Testis (tissue), 3 donors: Measurements from ENCODE around the gene SETDB2. TPM values are rescaled to one million over a fixed set of nuclear protein-coding genes. Genes with fewer than 3 reads are reported as not detected.
A peak's percentile ranks its signal among the peaks of the same experiment; 100 is the strongest.

Source experiments
- DNase-seq: peaks from one replicate; pipeline ENCODE4 v3.0.0-alpha.2; 2019
- H3K27ac ChIP-seq, 2 donors: fragments of 200-600 bp; sonication (generic); one replicate each; pipeline ENCODE4 v1.5.1; 2019
- H3K27me3 ChIP-seq: fragments of 200-600 bp; sonication (generic); one replicate; pipeline ENCODE4 v1.5.1; 2019
- H3K36me3 ChIP-seq: fragments of 200-600 bp; sonication (generic); one replicate; pipeline ENCODE4 v1.5.1; 2017; ENCODE audit warnings: low read depth; ENCODE audit errors: missing control alignments
- H3K4me1 ChIP-seq: fragments of 200-600 bp; sonication (generic); one replicate; pipeline ENCODE4 v1.5.1; 2019
- H3K4me3 ChIP-seq, 2 donors: fragments of 200-600 bp; sonication (generic); one replicate each; pipeline ENCODE4 v1.5.1; 2017 to 2019
- H3K9me3 ChIP-seq: fragments of 200-600 bp; sonication (generic); one replicate; pipeline ENCODE4 v1.5.1; 2017
- POLR2A ChIP-seq: fragments of 450-650 bp; IDR thresholded peaks from one replicate; pipeline ENCODE4 v1.6.1; 2017; ENCODE audit warnings: antibody characterized with exemption, mild to moderate bottlenecking, moderate library complexity
- WGBS, 2 donors: methylation state at CpG; one replicate each; pipeline ENCODE4 v1.1.5; 2018; 5-methylcytosine and 5-hydroxymethylcytosine counted together
- intact Hi-C: fragments of 100-400 bp; cut with DNase I; formaldehyde crosslinking; loops from one replicate; pipeline ENCODE4 v1.15.1; 2023; ENCODE audit warnings: low total_unique reads
- polyA plus RNA-seq: library from polyadenylated mRNA; stranded (reverse); fragments of 350-450 nt; fragmentation: Illumina TruSeq; extraction: RNeasy Lipid Tissue Mini Kit (QIAGEN cat#74804); gene quantifications from one replicate; pipeline ENCODE4 v1.2.3, GENCODE V29; 2014; ENCODE audit warnings: low read depth, low replicate concordance; ENCODE audit not compliant: insufficient read depth
- total RNA-seq, 2 donors: library from RNA; depleted of rRNA; stranded (reverse); fragments of >200 nt; gene quantifications; one replicate each; pipeline ENCODE4 v1.2.3, GENCODE V29; 2016
- TF ChIP-seq, protein P1 (sequence below), 3 experiments: fragments of 450-650 bp in 2 of 3; fragments of 200-600 bp in 1 of 3; sonication (generic) in 1 of 3; IDR thresholded peaks; one replicate each; pipeline ENCODE4 v1.5.1; 2016 to 2019; ENCODE audit warnings: antibody characterized with exemption in 3 of 3, mild to moderate bottlenecking in 2 of 3, moderate library complexity in 1 of 3

SETDB2 gene
- total and polyA plus RNA-seq, 3 donors from 2014 or later, result 19.0 to 33.7 (median 29.3) TPM

DNA sequence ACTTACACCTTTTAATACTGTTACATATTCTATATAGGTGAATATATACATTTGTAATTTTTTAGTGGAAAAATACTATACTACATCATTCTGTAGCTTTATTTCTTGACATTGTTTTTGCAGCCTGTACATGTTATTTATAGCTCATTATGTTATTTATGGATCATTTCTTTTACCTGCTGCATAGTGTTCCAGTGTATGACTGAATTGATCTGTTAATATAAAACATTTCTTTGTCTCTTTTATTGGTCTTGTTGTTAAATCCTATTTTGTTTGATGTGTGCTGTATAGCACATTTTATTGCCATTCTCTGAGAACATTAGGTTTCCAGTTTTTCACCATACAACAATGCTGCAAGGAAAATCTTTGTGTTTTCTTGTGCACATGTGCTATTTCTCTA lies 2.4 kb downstream of the SETDB2 start:
- no peaks in the 10 kb centered on the region for H3K9me3 ChIP-seq
- H3K36me3 ChIP-seq, result no peaks in the 10 kb centered on the region
- no peak for DNase-seq
- H3K4me1 ChIP-seq, result peaks cover 12% of the 10 kb centered on the region
- no peaks in the 10 kb centered on the region for H3K27me3 ChIP-seq
- H3K4me3 ChIP-seq, result peak overlapping the region in 1 of 2 donors; percentile 91
- intact Hi-C loops, result no loop called here
- peak overlapping the region; percentile 97 to 98 for H3K27ac ChIP-seq
- TF ChIP-seq, protein P1, sequence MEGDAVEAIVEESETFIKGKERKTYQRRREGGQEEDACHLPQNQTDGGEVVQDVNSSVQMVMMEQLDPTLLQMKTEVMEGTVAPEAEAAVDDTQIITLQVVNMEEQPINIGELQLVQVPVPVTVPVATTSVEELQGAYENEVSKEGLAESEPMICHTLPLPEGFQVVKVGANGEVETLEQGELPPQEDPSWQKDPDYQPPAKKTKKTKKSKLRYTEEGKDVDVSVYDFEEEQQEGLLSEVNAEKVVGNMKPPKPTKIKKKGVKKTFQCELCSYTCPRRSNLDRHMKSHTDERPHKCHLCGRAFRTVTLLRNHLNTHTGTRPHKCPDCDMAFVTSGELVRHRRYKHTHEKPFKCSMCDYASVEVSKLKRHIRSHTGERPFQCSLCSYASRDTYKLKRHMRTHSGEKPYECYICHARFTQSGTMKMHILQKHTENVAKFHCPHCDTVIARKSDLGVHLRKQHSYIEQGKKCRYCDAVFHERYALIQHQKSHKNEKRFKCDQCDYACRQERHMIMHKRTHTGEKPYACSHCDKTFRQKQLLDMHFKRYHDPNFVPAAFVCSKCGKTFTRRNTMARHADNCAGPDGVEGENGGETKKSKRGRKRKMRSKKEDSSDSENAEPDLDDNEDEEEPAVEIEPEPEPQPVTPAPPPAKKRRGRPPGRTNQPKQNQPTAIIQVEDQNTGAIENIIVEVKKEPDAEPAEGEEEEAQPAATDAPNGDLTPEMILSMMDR (IDR thresholded peaks at IDR 0.05), result no peak
- no peak for TF ChIP-seq POLR2A

DNA sequence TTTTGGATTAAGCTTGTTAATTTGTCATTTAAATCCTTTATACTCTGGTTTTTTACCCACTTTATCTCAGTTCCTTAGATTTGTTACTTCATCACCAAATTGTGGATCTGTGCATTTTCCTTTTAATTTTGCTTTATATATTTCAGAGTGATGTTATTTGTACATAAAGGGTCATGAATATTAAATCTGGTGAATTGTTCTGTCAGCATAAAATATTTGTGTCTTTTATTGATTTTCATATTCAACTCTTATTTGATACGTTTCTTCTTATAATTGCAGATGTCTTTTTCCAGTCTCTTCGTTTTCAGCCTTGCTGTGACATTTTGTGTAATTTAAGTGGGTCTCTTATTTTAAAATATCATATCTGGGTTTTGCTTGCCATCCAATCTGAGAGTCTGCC lies 4.7 kb downstream of the SETDB2 start:
- Histone ChIP-seq H3K27ac (peak overlapping the region in 1 of 2 donors; percentile 97), H3K4me1 (peaks cover 12% of the 10 kb centered on the region)
- intact Hi-C loops, result no loop called here

DNA sequence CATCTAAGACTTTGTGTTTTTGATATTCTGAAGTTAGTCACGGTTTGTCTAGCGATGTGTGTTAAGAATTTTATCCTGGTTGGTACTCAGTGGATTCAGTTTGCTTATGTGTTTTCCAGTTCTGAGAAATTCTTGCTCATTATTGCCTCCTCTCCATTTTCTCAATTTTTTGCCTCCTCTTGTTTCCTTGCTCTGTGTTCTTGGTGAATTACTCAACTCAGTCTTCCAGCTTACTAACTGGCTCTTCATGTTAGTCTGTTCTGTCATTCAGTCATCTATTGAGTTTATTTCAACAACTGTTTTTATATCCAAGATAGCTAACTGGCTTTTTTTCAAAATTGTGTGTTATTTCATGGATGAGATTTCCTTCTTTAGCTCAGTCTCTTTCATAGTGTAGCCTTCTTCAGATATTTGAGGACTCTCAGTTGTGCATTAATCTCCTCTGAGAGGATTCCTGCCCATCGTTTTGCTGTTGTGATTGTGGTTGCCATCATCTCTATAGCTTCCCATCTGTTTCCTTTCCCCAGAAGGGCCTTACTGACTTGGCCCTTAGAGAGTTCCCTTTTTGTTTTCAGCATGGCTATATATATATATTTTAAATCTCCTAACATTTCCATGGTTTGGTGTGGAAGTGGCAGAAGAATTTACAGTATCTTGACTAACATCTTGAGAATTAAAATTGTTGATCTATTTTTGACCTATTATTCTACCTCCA lies 6.2 kb downstream of the SETDB2 start:
- TF ChIP-seq POLR2A, result no peak
- no peaks in the 10 kb centered on the region for H3K9me3 ChIP-seq
- H3K27me3 ChIP-seq, result no peaks in the 10 kb centered on the region
- H3K27ac ChIP-seq, result no peak overlapping the region
- intact Hi-C loops, result no loop called here
- peaks cover 12% of the 10 kb centered on the region for H3K4me1 ChIP-seq
- no peak overlapping the region for H3K4me3 ChIP-seq
- 87 to 88% methylated on average over 3 of the region's 3 CpGs for WGBS, 2 donors
- H3K36me3 ChIP-seq, result no peaks in the 10 kb centered on the region
- no peak for DNase-seq

More for the DNA sequence above, 4.7 kb downstream of the SETDB2 start:
- 79 to 85% methylated on average over 2 of the region's 2 CpGs for WGBS, 2 donors
- DNase-seq, result no peak
- Histone ChIP-seq H3K4me3 (no peak overlapping the region), H3K36me3 (no peaks in the 10 kb centered on the region), H3K27me3 (no peaks in the 10 kb centered on the region), H3K9me3 (no peaks in the 10 kb centered on the region)
- TF ChIP-seq, protein P1 (IDR thresholded peaks at IDR 0.05), result no peak
- TF ChIP-seq POLR2A, result no peak

DNA sequence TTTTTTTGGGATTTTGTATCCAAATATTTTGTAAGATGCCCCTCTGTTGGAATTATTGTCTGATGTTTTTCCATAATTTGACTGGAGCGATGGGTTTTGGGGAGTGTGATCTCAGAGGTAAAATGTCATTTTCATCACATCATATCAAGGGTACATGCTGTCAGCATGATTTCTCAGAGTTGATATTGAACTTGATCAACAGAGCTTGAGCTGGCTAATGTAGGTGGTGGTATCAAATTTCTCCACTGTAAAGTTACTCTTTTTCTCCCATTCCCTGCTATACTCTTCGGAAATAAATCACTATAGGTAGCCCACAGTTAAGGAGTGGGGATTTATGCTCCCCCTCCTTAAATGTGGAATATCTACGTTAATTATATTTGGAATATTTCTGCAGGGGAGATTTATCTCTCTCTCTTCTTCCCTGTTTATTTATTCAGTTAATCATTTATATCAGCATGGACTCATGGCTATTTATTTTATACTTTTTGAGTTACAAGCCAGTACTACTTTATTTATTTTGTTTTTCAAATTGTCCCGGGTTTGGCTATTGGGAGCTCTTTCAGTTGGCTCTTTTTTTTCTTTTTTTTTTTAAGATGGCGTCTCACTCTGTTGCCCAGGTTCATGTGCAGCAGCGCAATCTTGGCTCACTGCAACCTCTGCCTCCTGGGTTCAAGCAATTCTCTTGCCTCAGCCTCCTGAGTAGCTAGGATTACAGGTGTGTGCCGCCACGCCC lies 8.8 kb downstream of the SETDB2 start:
- peaks cover 7% of the 10 kb centered on the region for H3K4me1 ChIP-seq
- H3K4me3 ChIP-seq, result no peak overlapping the region
- TF ChIP-seq, protein P1 (IDR thresholded peaks at IDR 0.05), result no peak
- no peak for TF ChIP-seq POLR2A
- 91 to 95% methylated on average over 8 of the region's 8 CpGs for WGBS, 2 donors
- intact Hi-C loops, result no loop called here
- no peaks in the 10 kb centered on the region for H3K36me3 ChIP-seq
- H3K9me3 ChIP-seq, result no peaks in the 10 kb centered on the region
- H3K27ac ChIP-seq, result no peak overlapping the region
- H3K27me3 ChIP-seq, result no peaks in the 10 kb centered on the region
- DNase-seq, result no peak

DNA sequence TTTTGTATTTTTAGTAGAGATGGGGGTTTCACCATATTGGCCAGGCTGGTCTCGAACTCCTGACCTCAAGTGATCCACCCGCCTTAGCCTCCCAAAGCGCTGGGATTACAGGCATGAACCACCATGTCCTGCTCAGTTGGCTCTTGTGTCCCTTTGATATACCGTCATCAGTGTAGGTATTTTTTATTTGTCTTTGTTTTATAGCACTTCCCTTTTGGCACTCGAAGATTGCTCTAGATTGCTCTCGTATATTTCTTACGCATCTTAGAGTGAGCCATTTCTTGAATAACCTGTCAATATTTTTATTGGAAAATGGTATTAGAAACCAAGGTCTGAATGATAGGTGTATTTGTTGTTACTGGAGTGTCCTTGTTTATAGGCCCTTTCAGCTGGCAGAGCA lies 9.4 kb downstream of the SETDB2 start:
- Histone ChIP-seq H3K27ac (no peak overlapping the region), H3K4me3 (no peak overlapping the region), H3K36me3 (no peaks in the 10 kb centered on the region), H3K27me3 (no peaks in the 10 kb centered on the region), H3K4me1 (peaks cover under 1% of the 10 kb centered on the region), H3K9me3 (no peaks in the 10 kb centered on the region)
- TF ChIP-seq POLR2A, result no peak
- TF ChIP-seq, protein P1 (IDR thresholded peaks at IDR 0.05), result no peak
- no peak for DNase-seq
- intact Hi-C loops, result no loop called here
- WGBS, 2 donors, result 97 to 98% methylated on average over 7 of the region's 7 CpGs
